Measurements from ENCODE around the gene KCNJ9.

DNA sequence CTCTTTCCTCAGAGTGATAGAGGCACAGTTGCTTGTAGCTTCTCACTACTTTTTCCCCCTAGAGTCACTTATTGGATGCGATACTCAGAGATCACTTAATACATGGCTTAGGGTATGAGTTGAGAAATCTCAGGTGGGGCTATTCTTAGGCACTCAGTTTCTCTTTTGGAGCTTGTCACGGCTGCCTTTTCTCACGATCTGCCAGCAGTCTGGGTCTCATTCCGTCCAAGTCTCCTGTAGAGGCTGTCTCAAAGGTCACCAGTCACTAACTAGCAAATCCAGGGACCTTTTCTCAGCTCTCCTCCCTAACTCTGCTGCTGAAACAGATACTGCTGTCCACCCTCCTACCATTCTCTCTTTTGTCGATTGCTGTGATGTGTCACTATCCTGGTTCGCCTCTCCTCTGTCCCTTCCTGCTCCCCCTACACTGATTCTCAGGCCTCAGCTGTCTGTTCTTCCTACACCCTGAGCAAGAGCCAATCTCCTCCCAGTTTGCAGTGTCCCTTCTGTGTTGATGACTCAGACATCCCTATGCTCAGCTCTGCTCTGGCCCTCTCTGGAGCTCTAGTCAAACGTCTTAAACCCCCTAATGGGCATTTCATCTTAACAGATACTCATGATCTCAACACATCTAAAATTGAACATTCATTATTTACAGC, 46.7 kb downstream of the KCNJ9 start:
- TF ChIP-seq, protein P1, sequence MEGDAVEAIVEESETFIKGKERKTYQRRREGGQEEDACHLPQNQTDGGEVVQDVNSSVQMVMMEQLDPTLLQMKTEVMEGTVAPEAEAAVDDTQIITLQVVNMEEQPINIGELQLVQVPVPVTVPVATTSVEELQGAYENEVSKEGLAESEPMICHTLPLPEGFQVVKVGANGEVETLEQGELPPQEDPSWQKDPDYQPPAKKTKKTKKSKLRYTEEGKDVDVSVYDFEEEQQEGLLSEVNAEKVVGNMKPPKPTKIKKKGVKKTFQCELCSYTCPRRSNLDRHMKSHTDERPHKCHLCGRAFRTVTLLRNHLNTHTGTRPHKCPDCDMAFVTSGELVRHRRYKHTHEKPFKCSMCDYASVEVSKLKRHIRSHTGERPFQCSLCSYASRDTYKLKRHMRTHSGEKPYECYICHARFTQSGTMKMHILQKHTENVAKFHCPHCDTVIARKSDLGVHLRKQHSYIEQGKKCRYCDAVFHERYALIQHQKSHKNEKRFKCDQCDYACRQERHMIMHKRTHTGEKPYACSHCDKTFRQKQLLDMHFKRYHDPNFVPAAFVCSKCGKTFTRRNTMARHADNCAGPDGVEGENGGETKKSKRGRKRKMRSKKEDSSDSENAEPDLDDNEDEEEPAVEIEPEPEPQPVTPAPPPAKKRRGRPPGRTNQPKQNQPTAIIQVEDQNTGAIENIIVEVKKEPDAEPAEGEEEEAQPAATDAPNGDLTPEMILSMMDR (IDR thresholded peaks at IDR 0.05 in 2 of 3, conservative IDR thresholded peaks at IDR 0.05 in 1 of 3; ENCODE audit: control insufficient read depth in 2 of 3, extremely low read depth in 1 of 3, insufficient read depth in 1 of 3, low read depth in 3 of 3, low read length in 3 of 3) = no peak
- TF ChIP-seq PRDM15 (CRISPR knock-in tag; IDR thresholded peaks at IDR 0.05) (no peak), NFXL1 (IDR thresholded peaks at IDR 0.05; ENCODE audit: borderline replicate concordance) (no peak), CEBPB (IDR thresholded peaks at IDR 0.05; ENCODE audit: borderline replicate concordance in 1 of 2, low read depth in 2 of 2, low read length in 2 of 2) (no peak), EP300 (IDR thresholded peaks at IDR 0.05; ENCODE audit: borderline replicate concordance in 1 of 2, control insufficient read depth in 1 of 2, low read depth in 2 of 2, low read length in 2 of 2) (no peak), MYC (IDR thresholded peaks at IDR 0.05; ENCODE audit: insufficient read depth, insufficient read length, insufficient replicate concordance, low read length, severe bottlenecking) (no peak), NRF1 (conservative IDR thresholded peaks at IDR 0.05; ENCODE audit: low read depth, low read length) (no peak), MAX (IDR thresholded peaks at IDR 0.05; ENCODE audit: low read depth, low read length) (no peak), NR2C1 (IDR thresholded peaks at IDR 0.05) (no peak), SREBF2 (IDR thresholded peaks at IDR 0.05; ENCODE audit: low read length) (no peak), POLR2AphosphoS2 (IDR thresholded peaks at IDR 0.05; ENCODE audit: low read depth, low read length) (no peak)
- TF ChIP-seq, protein P2, sequence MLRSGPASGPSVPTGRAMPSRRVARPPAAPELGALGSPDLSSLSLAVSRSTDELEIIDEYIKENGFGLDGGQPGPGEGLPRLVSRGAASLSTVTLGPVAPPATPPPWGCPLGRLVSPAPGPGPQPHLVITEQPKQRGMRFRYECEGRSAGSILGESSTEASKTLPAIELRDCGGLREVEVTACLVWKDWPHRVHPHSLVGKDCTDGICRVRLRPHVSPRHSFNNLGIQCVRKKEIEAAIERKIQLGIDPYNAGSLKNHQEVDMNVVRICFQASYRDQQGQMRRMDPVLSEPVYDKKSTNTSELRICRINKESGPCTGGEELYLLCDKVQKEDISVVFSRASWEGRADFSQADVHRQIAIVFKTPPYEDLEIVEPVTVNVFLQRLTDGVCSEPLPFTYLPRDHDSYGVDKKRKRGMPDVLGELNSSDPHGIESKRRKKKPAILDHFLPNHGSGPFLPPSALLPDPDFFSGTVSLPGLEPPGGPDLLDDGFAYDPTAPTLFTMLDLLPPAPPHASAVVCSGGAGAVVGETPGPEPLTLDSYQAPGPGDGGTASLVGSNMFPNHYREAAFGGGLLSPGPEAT (IDR thresholded peaks at IDR 0.05; ENCODE audit: low read depth) = no peak
